Kidney (tissue), 14 donors: ENCODE measurements around the gene ALX3. TPM values are rescaled to one million over a fixed set of nuclear protein-coding genes. Genes with fewer than 3 reads are reported as not detected.
A peak's percentile ranks its signal among the peaks of the same experiment; 100 is the strongest.

Experiments
- DNase-seq, 5 donors: peaks; one replicate each; pipeline ENCODE4 v3.0.0-alpha.2; 2013 to 2020
- FAIRE-seq: peaks from 2 replicates; lab custom pipeline; 2012; peaks lifted over from hg19 to GRCh38; lab: Jason Lieb, UNC
- H3K27ac ChIP-seq, 2 donors: one replicate each; pipeline ENCODE4 v1.7.0; 2013; ENCODE audit warnings: low read depth in 2 of 2, low read length in 2 of 2, inconsistent platforms in 1 of 2
- H3K27me3 ChIP-seq: one replicate; pipeline ENCODE4 v1.7.1; 2013; ENCODE audit warnings: low read length, inconsistent platforms; ENCODE audit not compliant: control insufficient read depth, insufficient read depth
- H3K36me3 ChIP-seq, 3 donors: one replicate each; pipeline versions ENCODE4 v1.7.0 to v1.7.1; 2013; ENCODE audit warnings: low read length in 3 of 3, control low read depth in 1 of 3, inconsistent platforms in 1 of 3; ENCODE audit not compliant: insufficient read depth in 3 of 3, control insufficient read depth in 2 of 3
- H3K4me1 ChIP-seq, 3 donors: one replicate each; pipeline versions ENCODE4 v1.7.0 to v1.7.1; 2013; ENCODE audit warnings: low read length in 3 of 3, inconsistent platforms in 1 of 3, low read depth in 1 of 3; ENCODE audit not compliant: control insufficient read depth in 2 of 3, insufficient read depth in 2 of 3
- H3K4me3 ChIP-seq, 3 donors: one replicate each; pipeline versions ENCODE4 v1.7.0 to v1.8.1; 2013; ENCODE audit warnings: low read length in 3 of 3, control low read depth in 1 of 3, inconsistent platforms in 1 of 3
- H3K9ac ChIP-seq, 3 donors: one replicate each; pipeline versions ENCODE4 v1.7.0 to v1.7.1; 2013; ENCODE audit warnings: low read length in 3 of 3, control low read depth in 1 of 3, inconsistent platforms in 1 of 3
- H3K9me3 ChIP-seq, 3 donors: one replicate each; pipeline versions ENCODE4 v1.7.0 to v1.7.1; 2013; ENCODE audit warnings: low read length in 3 of 3, control low read depth in 1 of 3, inconsistent platforms in 1 of 3; ENCODE audit not compliant: control insufficient read depth in 2 of 3, insufficient read depth in 1 of 3
- CTCF ChIP-seq: IDR thresholded peaks from 3 replicates; pipeline ENCODE4 v1.5.1; 2012; ENCODE audit warnings: mild to moderate bottlenecking, moderate library complexity, borderline replicate concordance; ENCODE audit not compliant: insufficient read depth; ENCODE audit errors: extremely low read depth
- intact Hi-C: fragments of 100-400 bp; cut with DNase I; formaldehyde crosslinking; loops from one replicate; pipeline ENCODE4 v1.11.1; 2022
- polyA plus RNA-seq: library from polyadenylated mRNA; stranded (reverse); fragments of 350-450 nt; fragmentation: Illumina TruSeq; extraction: RNeasy Lipid Tissue Mini Kit (QIAGEN cat#74804); gene quantifications from one replicate; pipeline ENCODE4 v1.2.3, GENCODE V29; 2014; ENCODE audit warnings: low read depth, low replicate concordance; ENCODE audit not compliant: insufficient read depth
- total RNA-seq: library from RNA; stranded (reverse); fragmentation: NEBNext Ultra II Directional; extraction: Animal tissue kit (Norgen Biotek cat#: 25700); gene quantifications from one replicate; pipeline ENCODE4 v1.2.1, GENCODE V29; 2021
- donor health status: control.
- donor health status: control.
- donor health status: control.
- donor health status: control.
- donor health status: control.
- donor health status: DM: yes; HTN: yes; CAD: no.
- donor health status: Normal renal cell carcinoma (clear cell type).

ALX3 gene
- total and polyA plus RNA-seq, 2 donors from 2014 or later: not detected

- peaks cover 43% of the 10 kb centered on the region for H3K27me3 ChIP-seq
- H3K4me3 ChIP-seq: no peak overlapping the region
- no peak overlapping the region for H3K27ac ChIP-seq
- H3K4me1 ChIP-seq: peaks cover 0 to 4% (median 0%) of the 10 kb centered on the region in 3 donors
- no peak overlapping the region for H3K9ac ChIP-seq
- intact Hi-C loops: no loop called here
- no peaks in the 10 kb centered on the region for H3K9me3 ChIP-seq
- no peak for FAIRE-seq
- no peaks in the 10 kb centered on the region for H3K36me3 ChIP-seq
- no peak for TF ChIP-seq CTCF
- peak in 1 of 5 donors; percentile 22 for DNase-seq
Measured at GRCh38 chr1:110086961-110087360, 16.5 kb upstream of the ALX3 start.

- Histone ChIP-seq H3K9me3 (no peaks in the 10 kb centered on the region), H3K4me1 (peaks cover 0 to 4% (median 0%) of the 10 kb centered on the region in 3 donors), H3K9ac (no peak overlapping the region), H3K4me3 (no peak overlapping the region), H3K27ac (no peak overlapping the region), H3K36me3 (no peaks in the 10 kb centered on the region), H3K27me3 (peaks cover 46% of the 10 kb centered on the region)
- FAIRE-seq (no peak), DNase-seq (no peak)
- TF ChIP-seq CTCF: no peak
- intact Hi-C loops: no loop called here
Measured at GRCh38 chr1:110085671-110086070, 15.2 kb upstream of the ALX3 start.

GRCh38 chr1:110084227-110085078, 14.0 kb upstream of the ALX3 start:
- peak; percentile 52 to 86 (median 73) for DNase-seq
- TF ChIP-seq CTCF: no peak
- Histone ChIP-seq H3K27me3 (peaks cover 46% of the 10 kb centered on the region), H3K36me3 (no peaks in the 10 kb centered on the region), H3K27ac (peak overlapping the region in 1 of 2 donors; percentile 36), H3K9me3 (no peaks in the 10 kb centered on the region), H3K9ac (peak overlapping the region in 1 of 3 donors; percentile 49), H3K4me3 (peak overlapping the region; percentile 40 to 63 (median 52)), H3K4me1 (peaks cover 0 to 4% (median 0%) of the 10 kb centered on the region in 3 donors)
- FAIRE-seq: no peak
- intact Hi-C loops: no loop called here
